Measurements from ENCODE around the gene G2E3. TPM values are rescaled to one million over a fixed set of nuclear protein-coding genes. Genes with fewer than 3 reads are reported as not detected.
"Not testable (repeated sequence)": the region's sequence is repeated elsewhere in the genome, so short reads cannot be mapped to it uniquely, and the experiment has no call there.

The G2E3 gene
- total and polyA plus RNA-seq, 2 donors (not counting 3 experiments of a cell fraction or from before 2014, with no cell fraction given) = 4.2 to 34.8 TPM

DNA sequence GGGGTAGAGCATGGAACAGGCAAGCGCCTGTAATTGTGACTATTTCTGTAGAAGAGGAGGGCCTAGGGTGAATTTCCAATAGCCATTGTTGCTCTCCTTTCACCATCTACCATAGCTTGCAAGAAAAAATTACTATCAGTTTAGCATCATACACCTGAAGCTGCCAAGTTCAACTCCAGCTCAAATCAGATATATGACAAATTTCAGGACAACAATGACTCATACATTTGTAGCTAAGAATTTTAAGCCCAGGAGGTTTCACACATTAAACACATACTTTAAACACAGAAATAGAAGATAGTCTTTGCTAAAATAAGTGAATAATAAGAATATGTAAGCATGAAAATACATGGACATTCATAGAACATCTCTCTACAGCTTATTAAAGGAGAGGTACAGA is 17.6 kb upstream of the G2E3 start:
- H3K4me1 ChIP-seq (ENCODE audit: control insufficient read depth, extremely low read depth, insufficient read depth, low read length) = no peaks in the 10 kb centered on the region
- no peaks in the 10 kb centered on the region for H4K20me1 ChIP-seq (replicated peaks; ENCODE audit: control insufficient read depth, extremely low read depth, insufficient read depth, low read length)
- TF ChIP-seq, protein P1, sequence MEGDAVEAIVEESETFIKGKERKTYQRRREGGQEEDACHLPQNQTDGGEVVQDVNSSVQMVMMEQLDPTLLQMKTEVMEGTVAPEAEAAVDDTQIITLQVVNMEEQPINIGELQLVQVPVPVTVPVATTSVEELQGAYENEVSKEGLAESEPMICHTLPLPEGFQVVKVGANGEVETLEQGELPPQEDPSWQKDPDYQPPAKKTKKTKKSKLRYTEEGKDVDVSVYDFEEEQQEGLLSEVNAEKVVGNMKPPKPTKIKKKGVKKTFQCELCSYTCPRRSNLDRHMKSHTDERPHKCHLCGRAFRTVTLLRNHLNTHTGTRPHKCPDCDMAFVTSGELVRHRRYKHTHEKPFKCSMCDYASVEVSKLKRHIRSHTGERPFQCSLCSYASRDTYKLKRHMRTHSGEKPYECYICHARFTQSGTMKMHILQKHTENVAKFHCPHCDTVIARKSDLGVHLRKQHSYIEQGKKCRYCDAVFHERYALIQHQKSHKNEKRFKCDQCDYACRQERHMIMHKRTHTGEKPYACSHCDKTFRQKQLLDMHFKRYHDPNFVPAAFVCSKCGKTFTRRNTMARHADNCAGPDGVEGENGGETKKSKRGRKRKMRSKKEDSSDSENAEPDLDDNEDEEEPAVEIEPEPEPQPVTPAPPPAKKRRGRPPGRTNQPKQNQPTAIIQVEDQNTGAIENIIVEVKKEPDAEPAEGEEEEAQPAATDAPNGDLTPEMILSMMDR (IDR thresholded peaks at IDR 0.05; ENCODE audit: extremely low read depth in 1 of 2, insufficient read depth in 1 of 2, low read depth in 1 of 2, low read length in 2 of 2) = no peak
- TF ChIP-seq FOS (IDR thresholded peaks at IDR 0.05; ENCODE audit: borderline replicate concordance, insufficient read depth, low read length) (no peak), MYC (IDR thresholded peaks at IDR 0.05; ENCODE audit: low read depth, low read length) (no peak), POLR2AphosphoS5 (IDR thresholded peaks at IDR 0.05; ENCODE audit: insufficient read depth, low read depth, low read length) (no peak), POLR2A (IDR thresholded peaks at IDR 0.05; ENCODE audit: low read depth, low read length) (no peak), EZH2 (IDR thresholded peaks at IDR 0.05; ENCODE audit: borderline replicate concordance, low read depth, low read length, severe bottlenecking) (no peak), MAX (IDR thresholded peaks at IDR 0.05; ENCODE audit: insufficient read depth, insufficient read length) (no peak), GATA2 (IDR thresholded peaks at IDR 0.05; ENCODE audit: insufficient read depth, insufficient read length, low read depth, low read length) (no peak), JUN (IDR thresholded peaks at IDR 0.05; ENCODE audit: borderline replicate concordance, insufficient read depth, insufficient read length, low read depth) (no peak)
- H2AFZ ChIP-seq (ENCODE audit: low read depth, low read length) = no peak overlapping the region
- BruUV-seq (replicated peaks) = no TSS peak
- no peaks in the 10 kb centered on the region for H3K9me3 ChIP-seq (replicated peaks; ENCODE audit: control insufficient read depth, insufficient read depth, low read length)
- no peak overlapping the region for H3K9ac ChIP-seq (replicated peaks; ENCODE audit: extremely low read depth, insufficient read depth, low read length)
- H3K4me3 ChIP-seq (replicated peaks in 1 of 3; ENCODE audit: insufficient read depth in 1 of 3, low read depth in 1 of 3, low read length in 3 of 3) = no peak overlapping the region
- CTCF ChIA-PET = interaction anchor here (0.9 to 1.2 kb wide), 2 partner anchors 20 to 21 kb away, joined by 3 to 4 read pairs; no protein-coding TSS in a partner anchor
- FAIRE-seq = no peak
- H3K79me2 ChIP-seq (ENCODE audit: control insufficient read depth, insufficient read depth, low read length) = no peaks in the 10 kb centered on the region
- no peak for DNase-seq (ENCODE audit: low read depth, low spot score)
- POLR2A ChIA-PET = no interaction called here
- no peak overlapping the region for H3K27ac ChIP-seq (ENCODE audit: insufficient read depth, low read depth, low read length)
- dilution Hi-C loops (cut with MboI; ENCODE audit: extremely low pct_ligation_motif_present, low sequenced_read_pairs) = no loop called here
- H3K36me3 ChIP-seq (ENCODE audit: control insufficient read depth in 2 of 2, extremely low read depth in 1 of 2, insufficient read depth in 2 of 2, low read length in 2 of 2) = no peaks in the 10 kb centered on the region
- H3K4me2 ChIP-seq (ENCODE audit: insufficient read depth, low read length) = no peak overlapping the region
- intact Hi-C loops (cut with micrococcal nuclease) = no loop called here
- no peaks in the 10 kb centered on the region for H3K9me1 ChIP-seq (replicated peaks; ENCODE audit: control insufficient read depth, extremely low read depth, insufficient read depth, low read length)
- peaks cover 3 to 27% of the 10 kb centered on the region in 2 experiments for H3K27me3 ChIP-seq (ENCODE audit: control insufficient read depth in 2 of 2, insufficient read depth in 2 of 2, low read length in 2 of 2)

DNA sequence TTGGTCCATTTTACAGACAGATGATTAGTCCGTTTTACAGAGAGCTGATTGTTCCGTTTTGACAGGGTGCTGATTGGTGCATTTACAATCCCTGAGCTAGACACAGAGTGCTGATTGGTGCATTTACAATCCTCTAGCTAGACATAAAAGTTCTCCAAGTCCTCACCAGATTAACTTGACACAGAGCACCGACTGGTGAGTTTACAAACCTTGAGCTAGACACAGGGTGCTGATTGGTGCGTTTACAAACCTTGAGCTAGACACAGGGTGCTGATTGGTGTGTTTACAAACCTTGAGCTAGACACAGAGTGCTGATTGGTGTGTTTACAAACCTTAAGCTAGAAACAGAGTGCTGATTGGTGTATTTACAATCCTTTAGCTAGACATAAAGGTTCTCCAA is 12.2 kb upstream of the G2E3 start:
- H2AFZ ChIP-seq (ENCODE audit: low read depth, low read length); POLR2A ChIA-PET; H3K9me3 ChIP-seq (replicated peaks; ENCODE audit: control insufficient read depth, insufficient read depth, low read length); H3K9me1 ChIP-seq (replicated peaks; ENCODE audit: control insufficient read depth, extremely low read depth, insufficient read depth, low read length); H3K79me2 ChIP-seq (ENCODE audit: control insufficient read depth, insufficient read depth, low read length); H3K4me3 ChIP-seq (replicated peaks in 1 of 3; ENCODE audit: insufficient read depth in 1 of 3, low read depth in 1 of 3, low read length in 3 of 3); H3K4me2 ChIP-seq (ENCODE audit: insufficient read depth, low read length); H3K27ac ChIP-seq (ENCODE audit: insufficient read depth, low read depth, low read length); dilution Hi-C loops (cut with MboI; ENCODE audit: extremely low pct_ligation_motif_present, low sequenced_read_pairs); H4K20me1 ChIP-seq (replicated peaks; ENCODE audit: control insufficient read depth, extremely low read depth, insufficient read depth, low read length); FAIRE-seq; CTCF ChIA-PET; BruUV-seq (replicated peaks); H3K9ac ChIP-seq (replicated peaks; ENCODE audit: extremely low read depth, insufficient read depth, low read length); DNase-seq (ENCODE audit: low read depth, low spot score); H3K4me1 ChIP-seq (ENCODE audit: control insufficient read depth, extremely low read depth, insufficient read depth, low read length); intact Hi-C loops (cut with micrococcal nuclease); H3K36me3 ChIP-seq (ENCODE audit: control insufficient read depth in 2 of 2, extremely low read depth in 1 of 2, insufficient read depth in 2 of 2, low read length in 2 of 2): not testable (repeated sequence)
- H3K27me3 ChIP-seq (ENCODE audit: control insufficient read depth in 2 of 2, insufficient read depth in 2 of 2, low read length in 2 of 2) = peaks cover 5 to 19% of the 10 kb centered on the region in 2 experiments

Measured in endothelial cell of umbilical vein (primary cell).